Endometrium (tissue), 2 donors: Measurements from ENCODE around the gene NUP43.
"Not testable (repeated sequence)": the region's sequence is repeated elsewhere in the genome, so short reads cannot be mapped to it uniquely, and the experiment has no call there.

ENCODE experiments used
- FAIRE-seq: peaks from 2 replicates; lab custom pipeline; 2012; peaks lifted over from hg19 to GRCh38; lab: Jason Lieb, UNC
- donor health status: control.
- donor health status: control.

Gene NUP43

GRCh38 chr6:149746147-149746946 lies at the start of gene NUP43:
Gene NUP43 (minus strand): TSS chr6:149746529. CDS start chr6:149746495, 34 bp downstream.
- FAIRE-seq, result no peak

- no peak for FAIRE-seq
These were observed 37.2 kb upstream of the NUP43 start for GRCh38 chr6:149783551-149783950.

- no peak for FAIRE-seq
These were observed 36.0 kb upstream of the NUP43 start for GRCh38 chr6:149782337-149782736.

GRCh38 chr6:149781715-149782114 lies 35.4 kb upstream of the NUP43 start:
- FAIRE-seq, result no peak

GRCh38 chr6:149779644-149779963 lies 33.3 kb upstream of the NUP43 start:
- no peak for FAIRE-seq

- FAIRE-seq, result no peak
These were observed 31.3 kb upstream of the NUP43 start for GRCh38 chr6:149777624-149778023.

- FAIRE-seq, result no peak
These were observed 25.6 kb upstream of the NUP43 start for GRCh38 chr6:149771925-149772324.

GRCh38 chr6:149771185-149771584 lies 24.9 kb upstream of the NUP43 start:
- peak; percentile 8 for FAIRE-seq

GRCh38 chr6:149769676-149770075 lies 23.3 kb upstream of the NUP43 start:
- no peak for FAIRE-seq

GRCh38 chr6:149766156-149766769 lies 19.9 kb upstream of the NUP43 start:
- no peak for FAIRE-seq

GRCh38 chr6:149763866-149764265 lies 17.5 kb upstream of the NUP43 start:
- no peak for FAIRE-seq

GRCh38 chr6:149761438-149761837 lies 15.1 kb upstream of the NUP43 start:
- FAIRE-seq, result no peak

- no peak for FAIRE-seq
These were observed 9.9 kb upstream of the NUP43 start for GRCh38 chr6:149756261-149756636.

GRCh38 chr6:149755300-149756260 lies 9.3 kb upstream of the NUP43 start:
- no peak for FAIRE-seq

GRCh38 chr6:149754548-149754947 lies 8.2 kb upstream of the NUP43 start:
- FAIRE-seq, result no peak

GRCh38 chr6:149753374-149753637 lies 7.0 kb upstream of the NUP43 start:
- FAIRE-seq, result not testable (repeated sequence)

GRCh38 chr6:149752600-149753373 lies 6.5 kb upstream of the NUP43 start:
- no peak for FAIRE-seq

- FAIRE-seq, result not testable (repeated sequence)
These were observed 5.6 kb upstream of the NUP43 start for GRCh38 chr6:149751920-149752319.

- FAIRE-seq, result no peak
These were observed 4.9 kb upstream of the NUP43 start for GRCh38 chr6:149751239-149751638.

- FAIRE-seq, result no peak
These were observed 3.8 kb upstream of the NUP43 start for GRCh38 chr6:149750136-149750609.

GRCh38 chr6:149749594-149750135 lies 3.3 kb upstream of the NUP43 start, which contains the start of gene PCMT1:
Gene PCMT1 (plus strand): TSS chr6:149749741. CDS start chr6:149749902, 161 bp downstream.
- no peak for FAIRE-seq
